IPS DF 19.7 (cell line): ENCODE results near the gene PRR14.
"Not testable (repeated sequence)": the region's sequence is repeated elsewhere in the genome, so short reads cannot be mapped to it uniquely, and the experiment has no call there.

Experiments
- DNase-seq: peaks from one replicate; pipeline ENCODE4 v3.0.0-alpha.2; 2013; ENCODE audit warnings: low read depth, low spot score

Gene PRR14

DNA sequence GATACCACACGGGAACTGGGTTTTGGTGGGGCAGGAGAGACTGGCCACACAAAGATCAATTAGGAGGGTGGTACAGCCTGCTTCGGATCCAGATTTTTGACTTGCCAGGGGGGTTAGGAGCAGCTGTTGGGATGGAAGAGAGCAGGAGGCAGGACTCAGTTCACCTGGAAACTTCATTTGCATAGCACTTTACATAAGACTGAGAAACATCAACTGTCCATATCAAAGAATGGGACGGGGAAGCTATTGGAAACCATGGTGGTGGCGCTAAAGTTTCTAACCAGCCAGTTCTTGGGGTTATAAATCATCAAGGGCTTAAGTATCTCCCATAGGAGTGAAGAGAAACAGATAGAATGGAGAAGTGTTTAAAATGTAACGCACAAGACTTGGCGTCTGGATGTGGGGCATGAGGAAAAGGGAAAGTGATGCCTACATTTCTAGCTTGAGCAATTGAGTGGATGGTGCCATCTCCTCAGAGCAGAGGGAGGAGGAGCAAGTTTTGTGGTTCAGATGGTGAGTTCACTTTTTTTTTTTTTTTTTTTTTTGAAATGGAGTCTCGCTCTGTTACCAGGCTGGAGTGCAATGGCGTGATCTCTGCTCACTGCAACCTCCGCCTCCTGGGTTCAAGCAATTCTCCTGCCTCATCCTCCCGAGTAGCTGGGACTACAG, 41.8 kb downstream of the PRR14 start:
- no peak for DNase-seq

DNA sequence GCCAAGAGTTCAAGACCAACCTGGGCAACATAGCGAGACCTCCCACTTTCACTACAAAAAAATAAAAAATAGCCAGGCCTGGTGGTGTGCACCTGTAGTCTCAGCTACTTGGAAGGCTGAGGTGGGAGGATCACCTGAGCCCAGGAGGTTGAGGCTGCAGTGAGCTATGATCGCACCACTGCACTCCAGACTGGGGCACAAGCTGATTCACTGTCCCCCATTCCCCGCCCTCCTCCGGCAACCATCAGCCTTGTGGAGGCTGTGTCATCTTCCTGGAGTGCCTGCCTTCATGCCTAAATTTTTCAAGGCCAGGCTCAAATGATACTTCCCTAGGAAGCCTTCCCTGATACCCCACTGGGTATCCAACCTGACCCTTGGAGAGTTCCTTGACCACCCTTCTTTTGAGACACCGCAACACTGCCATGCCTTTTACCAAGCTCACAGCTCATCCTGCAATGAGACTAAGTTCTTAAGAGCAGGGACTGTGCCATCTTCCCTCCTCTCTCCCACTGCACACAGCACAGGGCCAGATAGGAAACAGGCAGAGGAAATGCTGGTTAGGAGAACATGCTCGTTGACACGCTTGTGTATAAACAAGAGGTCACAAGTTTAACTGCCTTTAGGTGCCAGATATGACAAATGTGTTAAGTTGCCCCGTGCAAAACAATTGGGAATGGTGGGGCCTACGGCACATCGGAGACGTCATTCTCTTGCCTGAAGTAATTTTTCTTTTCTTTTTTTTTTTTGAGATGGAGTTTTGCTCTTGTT, 44.4 kb downstream of the PRR14 start:
- DNase-seq = no peak

DNA sequence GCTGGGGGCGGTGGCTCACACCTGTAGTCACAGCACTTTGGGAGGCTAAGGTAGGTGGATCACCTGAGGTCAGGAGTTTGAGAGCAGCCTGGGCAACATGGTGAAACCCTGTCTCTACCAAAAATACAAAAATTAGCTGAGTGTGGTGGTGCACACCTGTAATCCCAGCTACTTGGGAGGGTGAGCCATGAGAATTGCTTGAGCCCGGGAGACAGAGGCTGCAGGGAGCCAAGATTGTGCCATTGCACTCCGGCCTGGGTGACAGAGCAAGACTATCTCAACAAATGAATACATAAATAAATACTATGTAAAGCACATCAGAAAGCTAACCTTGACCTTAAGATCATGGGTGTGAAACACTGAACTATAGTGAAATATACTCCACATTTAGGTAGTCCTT, 45.9 kb downstream of the PRR14 start:
- DNase-seq = not testable (repeated sequence)

DNA sequence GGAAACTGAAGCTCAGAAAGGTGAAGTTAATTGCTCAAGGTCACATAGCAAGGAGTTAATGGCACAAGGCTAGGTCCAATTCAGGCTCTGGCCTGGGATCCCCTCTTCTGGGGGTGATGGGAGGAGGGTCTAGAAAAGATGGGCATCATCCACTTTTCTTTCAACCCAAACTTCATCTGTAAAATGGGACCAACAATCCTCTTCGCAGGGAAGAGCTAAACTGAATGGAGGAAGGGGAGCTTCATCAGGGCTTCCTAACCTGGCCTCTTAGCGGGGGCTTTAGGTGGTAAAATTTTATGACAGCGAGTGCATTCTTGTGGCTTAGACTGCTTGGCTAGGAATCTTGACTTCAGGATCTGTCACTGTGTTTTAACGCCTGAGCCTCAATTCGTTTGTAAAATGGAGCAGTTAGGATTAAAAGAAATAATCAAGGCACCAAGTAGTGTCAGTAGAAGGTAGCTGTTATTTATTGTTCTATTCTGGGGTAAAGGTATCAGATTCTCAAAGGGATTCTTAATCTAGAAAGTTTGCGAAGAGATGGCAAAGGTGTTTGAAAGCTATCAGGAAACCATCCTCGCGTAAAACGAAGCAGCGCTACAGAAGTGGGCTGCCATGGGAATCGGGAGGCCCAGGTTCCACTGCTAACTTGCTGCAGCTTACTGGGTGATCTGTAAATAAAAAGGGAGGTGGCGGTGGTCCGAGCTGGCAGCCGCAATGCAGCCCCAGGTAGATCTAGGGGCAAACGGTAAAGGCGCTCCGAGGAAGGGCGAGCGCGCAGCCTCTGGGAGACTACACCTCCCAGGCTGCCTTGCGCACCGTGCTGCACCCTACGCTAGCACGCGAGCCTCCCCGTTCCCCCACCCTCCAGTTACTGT, 46.7 kb downstream of the PRR14 start:
- peak; percentile 87 for DNase-seq

DNA sequence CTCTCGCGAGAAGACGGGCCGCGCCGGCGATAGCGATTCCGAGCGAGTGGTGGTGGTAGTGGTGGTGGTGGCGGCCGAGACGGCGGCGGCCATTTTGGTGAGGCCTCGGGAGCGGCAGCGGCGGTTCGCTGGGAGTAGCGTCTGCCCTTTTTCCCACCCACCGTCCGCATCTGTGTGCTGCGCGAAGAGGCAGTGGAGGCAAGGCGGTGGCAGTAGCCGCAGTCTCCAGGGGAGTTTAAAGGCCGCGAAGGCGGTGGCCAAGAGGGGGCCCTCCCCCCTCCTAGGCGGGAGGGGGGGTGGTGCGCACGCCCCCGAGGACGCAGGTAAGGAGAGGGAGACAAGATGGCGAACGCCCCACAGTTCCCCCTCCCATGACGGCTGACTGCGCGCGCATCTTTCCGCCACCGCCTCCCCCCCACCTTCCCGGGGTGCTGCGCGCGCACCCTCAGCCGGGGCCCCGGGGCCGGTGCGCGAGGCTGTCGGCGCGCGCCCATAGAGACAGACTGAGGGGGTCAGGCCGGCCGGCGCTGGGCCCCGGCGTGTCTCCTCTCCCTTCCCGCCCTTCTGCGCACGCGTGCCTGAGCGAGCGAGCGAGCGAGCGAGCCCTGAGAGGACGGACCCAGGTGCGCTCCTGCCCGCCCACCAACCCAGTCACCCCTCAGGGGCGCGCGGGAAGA, 47.5 kb downstream of the PRR14 start:
- peak; percentile 56 for DNase-seq

DNA sequence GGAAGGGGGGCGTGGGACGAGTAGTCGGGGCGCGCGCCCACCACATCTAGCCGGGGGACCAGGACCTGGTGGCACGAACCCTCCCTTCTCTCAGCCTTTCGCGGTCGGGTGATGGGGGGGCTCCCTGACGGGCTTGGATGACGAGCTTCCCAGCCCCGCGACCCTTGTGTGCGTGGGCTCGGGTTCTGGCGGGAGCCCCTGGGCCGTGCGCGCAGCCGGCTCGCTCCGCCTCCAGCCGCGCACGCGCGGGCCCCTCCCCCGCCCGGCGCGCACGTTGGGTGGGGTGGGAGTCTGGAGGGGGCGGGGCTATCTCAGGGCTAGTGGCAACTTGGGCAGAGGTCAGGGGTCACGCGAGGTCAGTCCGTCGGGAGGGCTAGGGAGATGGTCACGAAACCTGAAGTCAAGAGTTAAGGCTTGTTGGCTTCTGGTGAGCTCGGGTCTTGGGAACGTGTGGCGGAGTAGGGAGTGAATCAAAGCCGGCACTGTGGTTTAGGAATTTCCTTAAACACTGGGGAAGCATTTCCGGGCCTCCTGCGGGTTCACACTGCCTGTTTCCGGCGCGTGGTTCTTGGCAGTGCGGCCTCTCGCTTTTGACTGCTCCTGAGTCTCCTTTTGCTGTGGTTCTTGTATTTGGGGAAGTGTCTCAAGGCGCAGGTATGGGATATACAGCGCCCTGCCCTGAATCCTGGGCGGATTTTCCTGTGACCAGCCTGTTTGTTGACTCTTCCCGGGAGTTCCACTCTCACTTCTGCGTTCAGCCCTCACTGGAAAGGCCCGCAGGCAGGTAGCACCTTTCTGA, 48.3 kb downstream of the PRR14 start, which contains the start of gene SRCAP:
Gene SRCAP, plus strand, starts transcription at position 356 of the 799 bp plus-strand sequence. CDS start 1,654 bp downstream, outside the sequence.
- peak; percentile 20 for DNase-seq

DNA sequence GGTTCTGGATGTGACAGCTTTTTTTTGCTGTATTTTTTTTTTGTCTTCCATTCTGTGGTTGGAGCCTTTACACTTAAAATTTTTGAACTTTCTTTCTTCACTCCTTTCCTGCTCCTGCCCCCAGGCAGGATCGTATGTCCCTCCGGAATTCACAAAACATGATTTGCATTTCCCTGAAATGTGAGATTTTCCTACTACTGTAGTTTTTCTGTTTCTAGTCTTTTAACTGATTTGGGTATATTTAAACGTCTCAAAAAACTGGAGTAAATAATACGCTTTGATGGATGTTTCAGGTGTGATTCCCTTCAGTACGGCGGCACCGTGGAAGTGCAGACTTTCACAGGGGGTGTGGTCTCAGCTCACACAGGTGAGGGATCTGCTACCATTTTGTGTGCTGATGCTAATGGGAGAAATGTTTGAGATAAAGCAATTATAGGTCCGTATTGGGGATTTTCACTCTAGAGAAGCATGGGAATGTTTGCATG, 48.9 kb downstream of the PRR14 start:
- DNase-seq = no peak

DNA sequence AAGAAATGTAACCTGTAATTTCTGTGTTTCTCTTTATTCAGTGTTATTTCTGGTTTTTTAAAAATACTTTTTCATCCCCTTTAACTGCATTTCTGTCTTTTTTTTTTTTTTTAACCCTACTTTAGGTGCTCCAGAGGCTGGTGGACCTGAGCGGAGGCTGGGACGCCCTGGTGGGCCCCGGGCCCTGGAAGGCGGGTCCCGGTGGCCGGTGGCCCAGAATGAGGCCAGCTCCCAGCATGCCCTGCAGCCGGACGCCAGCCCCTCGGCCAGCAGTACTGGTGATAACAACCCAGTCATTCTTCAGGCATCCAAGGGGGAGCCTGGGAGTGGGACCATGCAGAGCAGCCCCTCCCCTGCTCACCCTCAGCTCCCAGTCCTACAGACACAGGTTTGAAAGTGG, 49.7 kb downstream of the PRR14 start:
- no peak for DNase-seq

DNA sequence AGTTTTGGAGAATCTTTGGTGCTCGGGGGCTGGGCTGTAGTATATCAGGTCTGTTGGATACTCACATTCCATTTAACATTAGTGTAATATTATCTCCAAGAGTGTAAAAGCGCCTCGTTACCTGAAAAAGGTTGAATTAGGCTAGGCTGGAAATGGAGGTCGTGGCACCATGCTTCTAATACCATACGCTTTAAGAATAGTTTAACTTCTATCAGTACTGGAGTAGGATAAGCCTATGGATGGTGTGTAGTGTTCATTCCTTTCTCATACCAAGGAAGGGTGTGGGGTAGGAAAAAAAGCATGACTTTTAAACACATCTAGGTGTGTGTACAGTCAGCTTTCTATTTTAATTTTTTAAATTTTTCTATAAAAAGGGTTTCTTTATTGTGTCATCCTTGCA, 50.2 kb downstream of the PRR14 start:
- no peak for DNase-seq

DNA sequence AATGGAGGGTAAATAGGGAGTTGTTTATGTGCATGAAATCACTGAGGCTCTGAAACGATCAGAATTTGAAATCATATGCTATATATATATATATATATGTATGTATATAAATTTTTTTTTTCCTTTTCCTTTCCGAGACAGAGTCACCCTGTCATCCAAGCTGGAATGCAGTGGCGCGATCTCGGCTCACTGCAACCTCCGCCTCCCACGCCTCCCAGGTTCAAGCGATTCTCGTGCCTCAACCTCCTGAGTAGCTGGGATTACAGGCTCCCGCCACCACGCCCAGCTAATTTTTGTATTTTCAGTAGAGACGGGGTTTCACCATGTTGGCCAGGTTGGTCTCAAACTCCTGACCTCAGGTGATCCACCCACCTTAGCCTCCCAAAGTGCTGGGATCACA, 52.3 kb downstream of the PRR14 start:
- not testable (repeated sequence) for DNase-seq

DNA sequence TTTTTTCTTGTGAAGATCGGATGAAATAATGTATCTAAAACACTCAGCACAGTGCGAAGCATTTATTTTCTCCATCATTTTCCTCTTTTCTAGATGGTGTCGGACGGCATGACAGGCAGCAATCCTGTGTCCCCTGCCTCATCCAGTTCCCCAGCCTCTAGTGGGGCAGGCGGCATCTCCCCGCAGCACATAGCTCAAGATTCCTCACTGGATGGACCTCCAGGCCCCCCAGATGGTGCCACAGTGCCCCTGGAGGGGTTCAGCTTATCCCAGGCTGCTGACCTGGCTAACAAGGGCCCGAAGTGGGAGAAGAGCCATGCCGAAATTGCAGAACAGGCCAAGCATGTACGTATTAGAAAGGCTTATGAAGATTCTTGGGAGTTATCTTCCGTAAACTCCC, 53.2 kb downstream of the PRR14 start:
- DNase-seq = no peak
